GM21786 (cell line): ENCODE results near the gene AGER.
"Not testable (repeated sequence)": the region's sequence is repeated elsewhere in the genome, so short reads cannot be mapped to it uniquely, and the experiment has no call there.

ENCODE experiments used
- ATAC-seq: cut with Tn5 transposase; IDR thresholded peaks from one replicate; pipeline ENCODE4 v1.9.1; 2021; ENCODE audit not compliant: unreplicated experiment

AGER gene

GRCh38 chr6:32200711-32201475, 16.8 kb upstream of the AGER start:
- no peak for ATAC-seq

GRCh38 chr6:32198866-32199265, 14.8 kb upstream of the AGER start:
- no peak for ATAC-seq

GRCh38 chr6:32198345-32198696, 14.3 kb upstream of the AGER start:
- no peak for ATAC-seq

GRCh38 chr6:32196682-32197616, 12.9 kb upstream of the AGER start:
- no peak for ATAC-seq

- no peak for ATAC-seq
Observed at GRCh38 chr6:32195902-32196681, 12.0 kb upstream of the AGER start.

- peak; percentile 71 for ATAC-seq
Observed at GRCh38 chr6:32195652-32195901, 11.5 kb upstream of the AGER start.

GRCh38 chr6:32194825-32195651, 11.0 kb upstream of the AGER start:
- no peak for ATAC-seq

- no peak for ATAC-seq
Observed at GRCh38 chr6:32194388-32194787, 10.3 kb upstream of the AGER start.

GRCh38 chr6:32193096-32193495, 9.0 kb upstream of the AGER start:
- not testable (repeated sequence) for ATAC-seq

GRCh38 chr6:32192608-32193039, 8.6 kb upstream of the AGER start, which contains the start of gene GPSM3:
Gene GPSM3 (minus strand): TSS chr6:32192643. CDS start chr6:32192513, 130 bp downstream.
- no peak for ATAC-seq

- ATAC-seq: no peak
Observed at GRCh38 chr6:32191696-32192607, 7.9 kb upstream of the AGER start.

- no peak for ATAC-seq
Observed at GRCh38 chr6:32190911-32191677, 7.0 kb upstream of the AGER start.

GRCh38 chr6:32190054-32190851, 6.2 kb upstream of the AGER start, which contains the start of gene PBX2:
Gene PBX2 (minus strand): TSS chr6:32190202. CDS start chr6:32189915, 287 bp downstream.
- peak; percentile 64 for ATAC-seq

- no peak for ATAC-seq
Observed at GRCh38 chr6:32189742-32190053, 5.6 kb upstream of the AGER start.

GRCh38 chr6:32189069-32189741, 5.2 kb upstream of the AGER start:
- no peak for ATAC-seq

- no peak for ATAC-seq
Observed at GRCh38 chr6:32188381-32189068, 4.5 kb upstream of the AGER start.
